ENCODE measurements around the gene NRG2. TPM values are rescaled to one million over a fixed set of nuclear protein-coding genes. Genes with fewer than 3 reads are reported as not detected.

NRG2 gene
- total RNA-seq, 1 experiment from 2014 or later: 0.14 TPM

GRCh38 chr5:139838381-139839197, 204.5 kb downstream of the NRG2 start:
- DNase-seq (ENCODE audit: low spot score): no peak

DNA sequence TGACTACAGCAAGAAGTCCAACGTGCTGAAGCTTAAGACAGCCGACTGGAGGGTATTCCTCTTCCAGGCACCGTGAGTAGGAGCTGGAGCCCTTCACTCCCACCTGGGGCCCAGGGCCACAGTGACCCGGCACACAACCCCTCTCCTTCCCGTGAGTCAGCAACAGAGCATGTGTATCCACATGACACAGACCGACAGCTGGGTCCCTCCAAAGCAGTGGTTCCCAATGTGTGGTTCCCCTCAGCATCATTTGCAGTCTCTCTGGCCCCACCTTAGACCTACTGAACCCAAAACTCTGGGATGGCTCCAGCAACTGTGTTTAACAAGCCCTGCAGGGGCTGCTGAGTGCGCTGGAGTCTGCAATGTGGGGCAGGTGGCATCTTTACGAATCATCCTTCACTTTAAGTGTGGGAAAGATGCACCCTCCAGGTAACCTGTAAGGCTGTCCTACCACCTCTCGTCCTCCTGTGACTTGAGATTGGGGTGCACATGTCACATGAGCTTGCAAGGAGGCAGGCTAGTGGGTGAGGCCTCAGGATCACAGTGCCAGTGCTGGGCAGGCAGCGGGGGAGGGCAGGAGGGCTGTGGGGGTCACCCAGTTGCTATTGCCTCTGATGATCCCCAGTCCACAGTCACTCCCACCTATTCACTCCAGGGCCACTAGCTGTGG, 205.3 kb downstream of the NRG2 start:
- DNase-seq (ENCODE audit: low spot score): no peak

DNA sequence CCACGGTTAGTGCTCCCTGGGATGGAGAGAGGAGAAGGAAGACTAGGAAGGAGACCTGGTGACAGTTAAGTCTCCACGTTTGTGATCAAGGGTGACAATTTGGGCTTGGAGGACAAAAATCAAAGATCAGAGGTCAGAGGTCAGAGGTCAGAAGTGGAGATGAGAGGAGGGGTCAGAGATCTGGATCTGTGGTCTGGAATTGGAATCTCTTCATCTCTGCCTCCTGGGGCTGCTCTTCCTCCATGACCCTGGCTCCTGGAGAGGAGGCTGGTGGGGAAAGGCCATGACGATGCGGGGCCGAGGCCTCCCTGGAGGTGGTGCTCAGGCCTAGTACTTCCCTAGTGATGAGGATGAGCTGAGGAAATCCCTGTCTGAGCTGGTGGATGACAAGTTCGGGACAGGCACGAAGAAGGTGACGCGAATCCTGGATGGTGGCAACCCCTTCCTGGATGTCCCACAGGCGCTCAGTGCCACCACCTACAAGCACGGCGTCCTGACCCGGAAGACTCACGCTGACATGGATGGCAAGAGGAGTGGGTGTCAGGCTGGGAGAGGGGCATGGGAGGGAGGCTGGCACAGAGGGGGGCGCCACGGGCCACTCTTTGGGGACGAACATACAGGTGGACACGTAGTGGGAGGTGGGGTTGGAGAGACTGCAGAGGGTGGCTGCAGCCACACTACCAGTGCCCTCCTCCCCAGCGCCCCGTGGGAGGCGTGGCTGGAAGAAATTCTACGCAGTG, 206.5 kb downstream of the NRG2 start:
- no peak for DNase-seq (ENCODE audit: low spot score)

DNA sequence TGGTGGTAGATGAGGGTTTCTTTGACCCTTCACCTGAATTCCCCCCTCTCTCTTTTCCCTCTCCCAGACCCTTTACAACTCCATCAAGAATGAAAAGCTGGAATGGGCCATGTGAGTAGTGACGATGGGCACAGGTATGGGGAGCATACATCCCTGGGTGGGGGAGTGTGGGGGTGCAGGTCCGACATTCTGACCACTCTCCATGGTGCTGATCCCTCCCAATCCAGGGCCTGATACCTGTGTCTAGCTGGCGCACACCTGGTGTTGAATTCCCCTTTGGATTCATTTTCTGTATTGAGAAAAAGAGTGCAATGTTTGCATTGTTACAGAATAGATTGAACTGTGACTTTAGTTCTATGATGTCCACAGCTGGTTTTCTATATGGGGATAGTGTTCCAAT, 207.4 kb downstream of the NRG2 start:
- no peak for DNase-seq (ENCODE audit: low spot score)

DNA sequence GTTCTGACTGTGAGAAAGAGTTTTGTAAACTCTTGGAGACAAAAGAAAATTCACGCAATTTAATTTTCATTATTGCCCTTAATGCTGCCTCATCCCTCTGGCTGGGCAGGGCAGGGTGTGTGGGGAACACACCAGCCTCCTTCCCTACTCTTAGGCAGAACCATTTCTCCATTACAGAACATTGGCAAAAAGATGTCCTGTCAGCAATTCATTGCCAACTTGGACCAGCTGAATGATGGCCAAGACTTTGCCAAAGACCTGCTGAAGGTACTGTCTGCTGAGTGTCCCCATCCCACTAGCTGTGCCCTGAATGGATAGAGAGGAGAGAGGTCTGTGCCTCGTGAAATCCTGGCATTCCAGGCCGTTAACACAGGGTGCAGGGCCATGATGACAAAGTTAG, 209.6 kb downstream of the NRG2 start:
- DNase-seq (ENCODE audit: low spot score): no peak

- DNase-seq (ENCODE audit: low spot score): no peak
Observed at GRCh38 chr5:139831624-139832023, 211.5 kb downstream of the NRG2 start.

- DNase-seq (ENCODE audit: low spot score): no peak
Observed at GRCh38 chr5:139829471-139829870, 213.6 kb downstream of the NRG2 start.

- DNase-seq (ENCODE audit: low spot score): no peak
Observed at GRCh38 chr5:139828207-139828895, 214.7 kb downstream of the NRG2 start.

DNA sequence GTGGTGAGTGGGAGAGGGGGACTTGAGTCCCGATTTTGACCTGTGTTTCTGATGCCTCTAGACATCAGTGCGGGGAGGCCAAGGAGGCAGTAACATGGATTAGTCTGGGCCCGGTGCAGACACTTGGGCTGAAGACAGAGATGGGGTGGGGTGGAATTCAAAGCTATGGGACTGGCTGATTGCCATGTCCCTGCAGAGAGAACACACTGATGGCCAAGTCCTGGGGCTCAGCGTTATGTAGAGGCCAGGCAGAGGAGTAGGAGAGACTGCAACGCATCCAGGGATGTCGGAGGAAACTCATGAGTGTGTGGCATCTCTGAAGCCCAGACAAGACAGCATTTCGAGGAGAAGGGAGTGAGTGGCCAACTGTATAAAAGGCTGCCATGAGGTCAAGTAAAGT, 217.4 kb downstream of the NRG2 start:
- DNase-seq (ENCODE audit: low spot score): no peak

- no peak for DNase-seq (ENCODE audit: low spot score)
Observed at GRCh38 chr5:139823757-139824355, 219.2 kb downstream of the NRG2 start.

- no peak for DNase-seq (ENCODE audit: low spot score)
Observed at GRCh38 chr5:139822553-139823425, 220.3 kb downstream of the NRG2 start.

- no peak for DNase-seq (ENCODE audit: low spot score)
Observed at GRCh38 chr5:139821806-139822552, 221.1 kb downstream of the NRG2 start.

DNA sequence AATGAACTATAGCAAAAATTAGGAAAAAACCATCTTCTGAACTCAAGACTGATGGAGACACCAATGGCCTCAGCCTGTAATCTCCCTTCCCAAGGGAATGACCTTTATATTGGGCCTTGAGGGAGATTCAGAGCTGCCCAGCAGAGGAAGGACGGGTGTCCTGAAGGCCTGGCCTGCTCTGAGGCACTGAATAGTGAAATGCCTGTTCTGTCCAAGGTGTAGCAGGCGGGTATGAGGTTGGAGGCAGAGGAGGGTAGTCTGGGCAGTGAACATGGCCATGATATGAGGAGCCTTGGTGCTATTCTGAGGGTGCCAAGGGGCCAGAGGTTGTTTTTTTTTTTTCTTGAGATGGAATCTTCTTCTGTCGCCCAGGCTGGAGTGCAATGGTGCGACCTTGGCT, 222.5 kb downstream of the NRG2 start:
- no peak for DNase-seq (ENCODE audit: low spot score)

GRCh38 chr5:139820130-139820529, 223.0 kb downstream of the NRG2 start:
- DNase-seq (ENCODE audit: low spot score): no peak

- no peak for DNase-seq (ENCODE audit: low spot score)
Observed at GRCh38 chr5:139817970-139818369, 225.1 kb downstream of the NRG2 start.

- no peak for DNase-seq (ENCODE audit: low spot score)
Observed at GRCh38 chr5:139817362-139817761, 225.7 kb downstream of the NRG2 start.

DNA sequence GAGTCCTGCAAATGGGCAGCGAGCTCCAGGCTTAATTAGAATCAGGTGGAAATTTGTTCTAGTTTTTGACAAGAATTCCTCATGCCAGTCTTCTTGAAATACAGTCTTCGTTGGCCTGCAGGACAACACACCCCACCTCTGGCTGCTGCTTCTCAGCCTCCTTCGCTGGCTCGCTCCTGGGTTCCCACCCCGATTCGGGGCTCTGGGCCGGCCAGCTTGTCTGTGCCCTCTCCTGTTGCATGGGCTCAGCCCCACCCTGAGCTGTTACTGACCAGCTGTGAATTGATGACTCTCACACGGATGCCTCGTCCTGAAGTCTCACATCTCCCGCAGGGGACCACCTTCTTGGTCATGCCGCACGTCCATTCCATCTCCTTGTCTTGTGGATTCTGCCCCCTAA, 226.5 kb downstream of the NRG2 start:
- DNase-seq (ENCODE audit: low spot score): no peak

GRCh38 chr5:139814704-139815280, 228.3 kb downstream of the NRG2 start:
- DNase-seq (ENCODE audit: low spot score): no peak

- DNase-seq (ENCODE audit: low spot score): no peak
Observed at GRCh38 chr5:139814191-139814601, 228.9 kb downstream of the NRG2 start.

All from H4 (cell line).